HepG2 (cell line): ENCODE data around the gene ACTN4. TPM values are rescaled to one million over a fixed set of nuclear protein-coding genes. Genes with fewer than 3 reads are reported as not detected.

Source experiments
- AFF4 ChIP-seq: sonication (generic); formaldehyde crosslinking; IDR thresholded peaks from 2 replicates; pipeline ENCODE4 v1.4.0; 2020; ENCODE audit warnings: missing genetic modification reagents
- ELF3 ChIP-seq: IDR thresholded peaks from 2 replicates; pipeline ENCODE4 v1.6.1; 2016; ENCODE audit warnings: missing genetic modification reagents, missing compliant biosample characterization
- RFX5 ChIP-seq: IDR thresholded peaks from 2 replicates; pipeline ENCODE4 v1.6.1; 2011; ENCODE audit warnings: low read depth, low read length, improper control_type of control experiment
- TIGD3 ChIP-seq: sonication (generic); formaldehyde crosslinking; IDR thresholded peaks from 2 replicates; pipeline ENCODE4 v1.5.1; 2020; ENCODE audit warnings: mild to moderate bottlenecking, missing genetic modification reagents, borderline replicate concordance
- ZNF414 ChIP-seq: sonication (generic); formaldehyde crosslinking; IDR thresholded peaks from 2 replicates; pipeline ENCODE4 v1.5.0; 2020; ENCODE audit warnings: missing genetic modification reagents
- polyA plus RNA-seq, 8 experiments: library from polyadenylated mRNA; depleted of rRNA in 3 of 8; stranded (reverse) in 7 of 8; unstranded in 1 of 8; fragments of >200 nt; fragmentation: Illumina TruSeq in 4 of 8; extraction: Trizol in 4 of 8; gene quantifications; 2 replicates each; pipeline versions ENCODE4 v1.2.1 to v1.2.3, GENCODE V29; 2011 to 2016; ENCODE audit warnings: low read depth in 4 of 8, missing spikeins in 1 of 8, mixed read lengths in 1 of 8; ENCODE audit not compliant: insufficient read depth in 1 of 8
- total RNA-seq, 5 experiments: library from RNA; depleted of rRNA; stranded (reverse); fragments of >200 nt; fragmentation: Illumina TruSeq; extraction: Trizol; gene quantifications; 2 replicates each; pipeline ENCODE4 v1.2.3, GENCODE V29; 2016; ENCODE audit warnings: low read depth in 1 of 5

ACTN4 gene
- total and polyA plus RNA-seq, 2 of the 13 experiments (the other 11 are each of a cell fraction or from before 2014, with no cell fraction given) = 171 to 192 TPM

GRCh38 chr19:38644719-38645118, 2.7 kb upstream of the ACTN4 start (continued):
- TF ChIP-seq AFF4 (CRISPR knock-in tag) (no peak), RFX5 (no peak), ELF3 (CRISPR knock-in tag) (no peak), TIGD3 (CRISPR knock-in tag) (no peak), ZNF414 (CRISPR knock-in tag) (no peak)
- TF ChIP-seq, all 625 proteins: peak for 0
